Measurements from ENCODE around the gene OR11A1. TPM values are rescaled to one million over a fixed set of nuclear protein-coding genes. Genes with fewer than 3 reads are reported as not detected.

The OR11A1 gene, protein sequence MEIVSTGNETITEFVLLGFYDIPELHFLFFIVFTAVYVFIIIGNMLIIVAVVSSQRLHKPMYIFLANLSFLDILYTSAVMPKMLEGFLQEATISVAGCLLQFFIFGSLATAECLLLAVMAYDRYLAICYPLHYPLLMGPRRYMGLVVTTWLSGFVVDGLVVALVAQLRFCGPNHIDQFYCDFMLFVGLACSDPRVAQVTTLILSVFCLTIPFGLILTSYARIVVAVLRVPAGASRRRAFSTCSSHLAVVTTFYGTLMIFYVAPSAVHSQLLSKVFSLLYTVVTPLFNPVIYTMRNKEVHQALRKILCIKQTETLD
- total RNA-seq (2014; rRNA removed; shearing (Covaris generic)) (not detected in 2 replicates), polyA plus RNA-seq (2016; fragmentation: Nextera tagmentation; extraction: Ambion mirVana) (not detected in 2 replicates)
- long read RNA-seq: 0 reads

DNA sequence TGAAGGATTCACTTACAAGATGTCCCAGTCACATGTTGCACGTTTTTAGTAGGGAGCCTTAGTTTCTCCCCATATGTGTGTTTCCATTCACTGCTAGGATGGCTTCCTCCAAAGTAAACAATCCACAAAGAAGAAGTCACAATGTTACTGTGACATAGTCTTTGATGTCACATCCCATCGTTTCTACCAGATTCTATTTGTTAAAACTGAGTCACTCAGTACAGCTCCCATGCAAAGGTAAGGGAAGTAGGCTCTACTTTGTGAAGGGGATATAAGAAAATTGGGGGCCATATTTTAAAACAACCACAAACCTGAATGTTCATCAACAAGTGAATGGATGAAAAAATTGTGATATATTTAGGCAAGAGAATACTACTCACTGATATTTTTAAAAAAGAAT, at the start of gene OR11A1, which contains the start of gene OR2H1:
Gene OR11A1, minus strand, starts transcription at position 101 of the 400 bp plus-strand sequence. CDS start 29,430 bp downstream, outside the sequence.
Gene OR2H1, plus strand, starts transcription at position 185 of the 400 bp plus-strand sequence. CDS start 4,615 bp downstream, outside the sequence.
- no peaks in the 10 kb centered on the region for H4K20me1 ChIP-seq (replicated peaks; ENCODE audit: insufficient read depth)
- H3K4me3 ChIP-seq: no peak within 1 kb of the TSS
- Mint-ChIP-seq H3K27me3 (ENCODE audit: insufficient read depth, low read depth, poor library complexity) (no peaks in the 10 kb centered on the region), H3K4me3 (no peak within 1 kb of the TSS), H3K36me3 (ENCODE audit: low read depth) (no peaks in the 10 kb centered on the region), H3K9me3 (no peaks in the 10 kb centered on the region), H3K27ac (no peak within 1 kb of the TSS), H3K4me1 (peaks cover 2% of the 10 kb centered on the region; the same call in 2 of the 3 replicates)
- no peaks in the 10 kb centered on the region for H3K79me2 ChIP-seq (replicated peaks; ENCODE audit: insufficient read depth)
- H3K4me2 ChIP-seq: no peak within 1 kb of the TSS
- H3K27me3 ChIP-seq (ENCODE audit: insufficient read depth): no peaks in the 10 kb centered on the region
- ATAC-seq: no peak
- no peak within 1 kb of the TSS; the same call in 1 of the 2 replicates for H2AFZ ChIP-seq
- TF ChIP-seq, protein P1, sequence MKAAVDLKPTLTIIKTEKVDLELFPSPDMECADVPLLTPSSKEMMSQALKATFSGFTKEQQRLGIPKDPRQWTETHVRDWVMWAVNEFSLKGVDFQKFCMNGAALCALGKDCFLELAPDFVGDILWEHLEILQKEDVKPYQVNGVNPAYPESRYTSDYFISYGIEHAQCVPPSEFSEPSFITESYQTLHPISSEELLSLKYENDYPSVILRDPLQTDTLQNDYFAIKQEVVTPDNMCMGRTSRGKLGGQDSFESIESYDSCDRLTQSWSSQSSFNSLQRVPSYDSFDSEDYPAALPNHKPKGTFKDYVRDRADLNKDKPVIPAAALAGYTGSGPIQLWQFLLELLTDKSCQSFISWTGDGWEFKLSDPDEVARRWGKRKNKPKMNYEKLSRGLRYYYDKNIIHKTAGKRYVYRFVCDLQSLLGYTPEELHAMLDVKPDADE (IDR thresholded peaks at IDR 0.05): no peak
- TF ChIP-seq ZNF114 (CRISPR knock-in tag; IDR thresholded peaks at IDR 0.05): no peak
- TF ChIP-seq POLR2AphosphoS5 (IDR thresholded peaks at IDR 0.05; ENCODE audit: low read depth): no peak
- no peak for TF ChIP-seq NANOG (IDR thresholded peaks at IDR 0.05; ENCODE audit: borderline replicate concordance)
- TF ChIP-seq, protein P2, sequence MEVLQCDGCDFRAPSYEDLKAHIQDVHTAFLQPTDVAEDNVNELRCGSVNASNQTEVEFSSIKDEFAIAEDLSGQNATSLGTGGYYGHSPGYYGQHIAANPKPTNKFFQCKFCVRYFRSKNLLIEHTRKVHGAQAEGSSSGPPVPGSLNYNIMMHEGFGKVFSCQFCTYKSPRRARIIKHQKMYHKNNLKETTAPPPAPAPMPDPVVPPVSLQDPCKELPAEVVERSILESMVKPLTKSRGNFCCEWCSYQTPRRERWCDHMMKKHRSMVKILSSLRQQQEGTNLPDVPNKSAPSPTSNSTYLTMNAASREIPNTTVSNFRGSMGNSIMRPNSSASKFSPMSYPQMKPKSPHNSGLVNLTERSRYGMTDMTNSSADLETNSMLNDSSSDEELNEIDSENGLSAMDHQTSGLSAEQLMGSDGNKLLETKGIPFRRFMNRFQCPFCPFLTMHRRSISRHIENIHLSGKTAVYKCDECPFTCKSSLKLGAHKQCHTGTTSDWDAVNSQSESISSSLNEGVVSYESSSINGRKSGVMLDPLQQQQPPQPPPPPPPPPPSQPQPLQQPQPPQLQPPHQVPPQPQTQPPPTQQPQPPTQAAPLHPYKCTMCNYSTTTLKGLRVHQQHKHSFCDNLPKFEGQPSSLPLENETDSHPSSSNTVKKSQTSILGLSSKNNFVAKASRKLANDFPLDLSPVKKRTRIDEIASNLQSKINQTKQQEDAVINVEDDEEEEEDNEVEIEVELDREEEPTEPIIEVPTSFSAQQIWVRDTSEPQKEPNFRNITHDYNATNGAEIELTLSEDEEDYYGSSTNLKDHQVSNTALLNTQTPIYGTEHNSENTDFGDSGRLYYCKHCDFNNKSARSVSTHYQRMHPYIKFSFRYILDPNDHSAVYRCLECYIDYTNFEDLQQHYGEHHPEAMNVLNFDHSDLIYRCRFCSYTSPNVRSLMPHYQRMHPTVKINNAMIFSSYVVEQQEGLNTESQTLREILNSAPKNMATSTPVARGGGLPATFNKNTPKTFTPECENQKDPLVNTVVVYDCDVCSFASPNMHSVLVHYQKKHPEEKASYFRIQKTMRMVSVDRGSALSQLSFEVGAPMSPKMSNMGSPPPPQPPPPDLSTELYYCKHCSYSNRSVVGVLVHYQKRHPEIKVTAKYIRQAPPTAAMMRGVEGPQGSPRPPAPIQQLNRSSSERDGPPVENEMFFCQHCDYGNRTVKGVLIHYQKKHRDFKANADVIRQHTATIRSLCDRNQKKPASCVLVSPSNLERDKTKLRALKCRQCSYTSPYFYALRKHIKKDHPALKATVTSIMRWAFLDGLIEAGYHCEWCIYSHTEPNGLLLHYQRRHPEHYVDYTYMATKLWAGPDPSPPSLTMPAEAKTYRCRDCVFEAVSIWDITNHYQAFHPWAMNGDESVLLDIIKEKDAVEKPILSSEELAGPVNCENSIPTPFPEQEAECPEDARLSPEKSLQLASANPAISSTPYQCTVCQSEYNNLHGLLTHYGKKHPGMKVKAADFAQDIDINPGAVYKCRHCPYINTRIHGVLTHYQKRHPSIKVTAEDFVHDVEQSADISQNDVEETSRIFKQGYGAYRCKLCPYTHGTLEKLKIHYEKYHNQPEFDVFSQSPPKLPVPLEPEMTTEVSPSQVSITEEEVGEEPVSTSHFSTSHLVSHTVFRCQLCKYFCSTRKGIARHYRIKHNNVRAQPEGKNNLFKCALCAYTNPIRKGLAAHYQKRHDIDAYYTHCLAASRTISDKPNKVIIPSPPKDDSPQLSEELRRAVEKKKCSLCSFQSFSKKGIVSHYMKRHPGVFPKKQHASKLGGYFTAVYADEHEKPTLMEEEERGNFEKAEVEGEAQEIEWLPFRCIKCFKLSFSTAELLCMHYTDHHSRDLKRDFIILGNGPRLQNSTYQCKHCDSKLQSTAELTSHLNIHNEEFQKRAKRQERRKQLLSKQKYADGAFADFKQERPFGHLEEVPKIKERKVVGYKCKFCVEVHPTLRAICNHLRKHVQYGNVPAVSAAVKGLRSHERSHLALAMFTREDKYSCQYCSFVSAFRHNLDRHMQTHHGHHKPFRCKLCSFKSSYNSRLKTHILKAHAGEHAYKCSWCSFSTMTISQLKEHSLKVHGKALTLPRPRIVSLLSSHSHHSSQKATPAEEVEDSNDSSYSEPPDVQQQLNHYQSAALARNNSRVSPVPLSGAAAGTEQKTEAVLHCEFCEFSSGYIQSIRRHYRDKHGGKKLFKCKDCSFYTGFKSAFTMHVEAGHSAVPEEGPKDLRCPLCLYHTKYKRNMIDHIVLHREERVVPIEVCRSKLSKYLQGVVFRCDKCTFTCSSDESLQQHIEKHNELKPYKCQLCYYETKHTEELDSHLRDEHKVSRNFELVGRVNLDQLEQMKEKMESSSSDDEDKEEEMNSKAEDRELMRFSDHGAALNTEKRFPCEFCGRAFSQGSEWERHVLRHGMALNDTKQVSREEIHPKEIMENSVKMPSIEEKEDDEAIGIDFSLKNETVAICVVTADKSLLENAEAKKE (CRISPR knock-in tag; IDR thresholded peaks at IDR 0.05): no peak
- TF ChIP-seq, protein P3, sequence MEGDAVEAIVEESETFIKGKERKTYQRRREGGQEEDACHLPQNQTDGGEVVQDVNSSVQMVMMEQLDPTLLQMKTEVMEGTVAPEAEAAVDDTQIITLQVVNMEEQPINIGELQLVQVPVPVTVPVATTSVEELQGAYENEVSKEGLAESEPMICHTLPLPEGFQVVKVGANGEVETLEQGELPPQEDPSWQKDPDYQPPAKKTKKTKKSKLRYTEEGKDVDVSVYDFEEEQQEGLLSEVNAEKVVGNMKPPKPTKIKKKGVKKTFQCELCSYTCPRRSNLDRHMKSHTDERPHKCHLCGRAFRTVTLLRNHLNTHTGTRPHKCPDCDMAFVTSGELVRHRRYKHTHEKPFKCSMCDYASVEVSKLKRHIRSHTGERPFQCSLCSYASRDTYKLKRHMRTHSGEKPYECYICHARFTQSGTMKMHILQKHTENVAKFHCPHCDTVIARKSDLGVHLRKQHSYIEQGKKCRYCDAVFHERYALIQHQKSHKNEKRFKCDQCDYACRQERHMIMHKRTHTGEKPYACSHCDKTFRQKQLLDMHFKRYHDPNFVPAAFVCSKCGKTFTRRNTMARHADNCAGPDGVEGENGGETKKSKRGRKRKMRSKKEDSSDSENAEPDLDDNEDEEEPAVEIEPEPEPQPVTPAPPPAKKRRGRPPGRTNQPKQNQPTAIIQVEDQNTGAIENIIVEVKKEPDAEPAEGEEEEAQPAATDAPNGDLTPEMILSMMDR (conservative IDR thresholded peaks at IDR 0.05; ENCODE audit: low read depth in 2 of 2): no peak
- no peak for TF ChIP-seq JUNB (IDR thresholded peaks at IDR 0.05; ENCODE audit: unreplicated experiment)
- no peaks in the 10 kb centered on the region for H3K36me3 ChIP-seq (ENCODE audit: insufficient read depth)
- H3K9me2 ChIP-seq (ENCODE audit: insufficient read depth): no peaks in the 10 kb centered on the region
- no peak within 1 kb of the TSS for H3K27ac ChIP-seq (ENCODE audit: low read depth)
- no peaks in the 10 kb centered on the region for H3F3A ChIP-seq (replicated peaks; ENCODE audit: low read depth)
- no peak for DNase-seq (ENCODE audit: low spot score)
- no peaks in the 10 kb centered on the region for H3K4me1 ChIP-seq (ENCODE audit: insufficient read depth)

All from GM23338 (cell line).